Measurements from ENCODE around the gene ZBTB2. TPM values are rescaled to one million over a fixed set of nuclear protein-coding genes. Genes with fewer than 3 reads are reported as not detected.

Gene ZBTB2
- total RNA-seq, 1 donor, result 10.8 TPM

GRCh38 chr6:151417477-151417876 is 26.1 kb upstream of the ZBTB2 start:
- DNase-seq (ENCODE audit: low read depth), result no peak
- H3K4me3 ChIP-seq (ENCODE audit: low read depth, low read length), result no peak overlapping the region
- no peak for TF ChIP-seq CTCF (IDR thresholded peaks at IDR 0.05; ENCODE audit: insufficient read depth, low read depth, low read length)

DNA sequence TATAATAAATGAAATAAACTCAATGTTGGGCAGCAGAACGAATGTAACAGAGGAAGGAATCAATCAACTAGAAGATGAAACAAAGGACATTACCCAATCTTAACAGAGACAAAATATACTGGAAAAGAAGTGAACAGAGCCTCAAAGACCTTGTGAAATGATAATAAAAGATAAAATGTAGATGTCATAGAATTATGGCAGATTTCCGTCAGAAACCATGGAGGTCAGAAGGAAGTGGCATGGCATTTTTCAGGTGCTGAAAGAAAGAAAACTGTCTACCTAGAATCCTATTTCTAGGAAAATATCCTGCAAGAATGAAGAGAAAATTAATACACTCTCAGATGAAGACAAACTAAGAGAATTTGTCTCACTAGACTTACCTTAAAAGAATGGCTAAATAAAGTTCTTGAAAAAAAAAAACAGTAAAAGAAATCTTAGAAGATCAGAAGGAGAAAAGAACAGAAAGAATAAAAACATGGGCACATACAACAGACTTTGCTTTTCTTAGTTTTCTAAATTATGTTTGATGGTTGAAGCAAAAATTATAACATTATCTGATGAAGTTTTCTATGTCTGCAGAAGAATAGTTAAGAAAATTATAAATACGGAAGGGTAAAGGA is 23.4 kb upstream of the ZBTB2 start:
- no peak for TF ChIP-seq CTCF (IDR thresholded peaks at IDR 0.05; ENCODE audit: insufficient read depth, low read depth, low read length)
- no peak overlapping the region for H3K4me3 ChIP-seq (ENCODE audit: low read depth, low read length)
- no peak for DNase-seq (ENCODE audit: low read depth)

DNA sequence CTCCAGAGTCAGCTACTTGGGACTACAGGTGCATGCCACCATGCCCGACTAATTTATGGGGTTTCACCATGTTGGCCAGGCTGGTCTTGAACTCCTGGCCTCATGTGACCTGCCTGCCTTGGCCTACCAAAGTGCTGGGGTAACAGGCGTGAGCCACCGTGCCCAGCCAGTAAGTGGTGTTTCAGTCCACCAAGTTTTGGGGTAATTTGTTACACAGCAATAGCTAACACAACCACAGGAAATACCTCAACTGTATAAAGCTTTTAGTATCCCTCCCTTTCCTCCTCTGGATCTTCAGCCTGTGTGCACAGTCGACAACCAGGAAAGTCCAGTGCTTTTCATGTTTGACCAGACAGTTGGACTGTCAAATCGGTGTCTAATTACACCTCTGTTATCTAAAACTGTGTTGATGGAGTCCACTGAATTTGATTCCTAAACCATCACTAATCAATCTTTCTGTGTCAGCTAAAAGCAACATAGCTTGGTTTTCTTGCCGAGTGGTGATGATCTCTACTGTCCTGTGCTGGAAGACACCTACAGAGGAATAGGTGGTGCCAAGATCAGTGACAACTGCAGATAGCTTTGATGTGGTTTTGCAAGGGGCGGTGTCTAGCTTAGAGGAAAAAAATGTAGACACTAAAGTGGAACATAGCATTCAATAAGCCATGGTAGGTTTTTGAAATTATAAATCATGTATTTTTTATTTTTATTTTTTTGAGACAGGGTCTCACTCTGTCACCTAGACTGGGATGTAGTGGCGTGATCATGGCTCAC is 22.2 kb upstream of the ZBTB2 start:
- DNase-seq (ENCODE audit: low read depth), result no peak
- TF ChIP-seq CTCF (IDR thresholded peaks at IDR 0.05; ENCODE audit: insufficient read depth, low read depth, low read length), result no peak
- no peak overlapping the region for H3K4me3 ChIP-seq (ENCODE audit: low read depth, low read length)

GRCh38 chr6:151412909-151413308 is 21.6 kb upstream of the ZBTB2 start:
- no peak overlapping the region for H3K4me3 ChIP-seq (ENCODE audit: low read depth, low read length)
- TF ChIP-seq CTCF (IDR thresholded peaks at IDR 0.05; ENCODE audit: insufficient read depth, low read depth, low read length), result no peak
- no peak for DNase-seq (ENCODE audit: low read depth)

DNA sequence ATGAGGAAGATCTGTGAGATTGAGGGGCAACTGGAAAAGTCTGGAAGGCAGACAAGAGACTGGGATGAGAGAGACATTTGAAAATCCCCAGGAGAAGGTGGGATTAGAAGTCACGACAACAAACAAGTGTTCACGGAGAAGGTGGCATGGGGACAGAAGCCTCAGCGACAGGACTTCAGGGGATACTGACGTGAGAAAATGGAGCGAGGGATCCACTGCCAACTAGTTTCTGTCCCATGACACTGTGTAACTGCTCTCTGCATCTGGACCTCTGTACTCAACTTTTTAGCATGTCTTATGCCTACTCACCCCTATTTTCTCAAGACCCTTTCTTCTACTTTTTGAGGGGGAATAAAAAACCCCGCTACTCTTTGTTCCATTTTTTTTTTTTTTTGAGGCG is 18.3 kb upstream of the ZBTB2 start:
- no peak for DNase-seq (ENCODE audit: low read depth)
- no peak for TF ChIP-seq CTCF (IDR thresholded peaks at IDR 0.05; ENCODE audit: insufficient read depth, low read depth, low read length)
- H3K4me3 ChIP-seq (ENCODE audit: low read depth, low read length), result no peak overlapping the region

- TF ChIP-seq CTCF (IDR thresholded peaks at IDR 0.05; ENCODE audit: insufficient read depth, low read depth, low read length), result no peak
- H3K4me3 ChIP-seq (ENCODE audit: low read depth, low read length), result no peak overlapping the region
- DNase-seq (ENCODE audit: low read depth), result no peak
Measured at GRCh38 chr6:151409260-151409659, 17.9 kb upstream of the ZBTB2 start.
